HL-60 (cell line): Measurements from ENCODE around the gene EFHC2.

Source experiments
- DNase-seq, 2 experiments: peaks; one replicate each; pipeline ENCODE4 v3.0.0-alpha.2; 2010 to 2020; ENCODE audit warnings: low read depth in 1 of 2, low spot score in 1 of 2
- H3K27ac ChIP-seq: fragments of 250-450 bp; sonication (Bioruptor Pico); replicated peaks from 2 replicates; pipeline ENCODE4 v1.5.1; 2020; ENCODE audit warnings: mild to moderate bottlenecking, moderate library complexity
- H3K27me3 ChIP-seq: fragments of 250-450 bp; sonication (Bioruptor Pico); 2 replicates; pipeline ENCODE4 v1.5.1; 2021; ENCODE audit warnings: mild to moderate bottlenecking, moderate library complexity; ENCODE audit not compliant: insufficient read depth, poor library complexity, severe bottlenecking
- H3K4me3 ChIP-seq: replicated peaks from 2 replicates; pipeline ENCODE4 v1.5.1; 2011; ENCODE audit warnings: mild to moderate bottlenecking, control low read depth, low read length; ENCODE audit not compliant: insufficient read depth
- CTCF ChIP-seq: IDR thresholded peaks from one replicate; pipeline ENCODE4 v1.5.1; 2011; ENCODE audit warnings: low read length, control low read depth, inconsistent platforms; ENCODE audit not compliant: insufficient read depth
- GABPA ChIP-seq: IDR thresholded peaks from 2 replicates; pipeline ENCODE4 v1.6.1; 2012; ENCODE audit warnings: low read depth
- POLR2AphosphoS5 ChIP-seq: IDR thresholded peaks from 2 replicates; pipeline ENCODE4 v1.6.1; 2012; ENCODE audit warnings: low read depth
- SPI1 ChIP-seq: IDR thresholded peaks from 2 replicates; pipeline ENCODE4 v1.6.1; 2012; ENCODE audit warnings: low read depth, mild to moderate bottlenecking, borderline replicate concordance
- TF ChIP-seq, protein P1 (sequence below): IDR thresholded peaks from 2 replicates; pipeline ENCODE4 v1.6.1; 2012; ENCODE audit warnings: low read depth; ENCODE audit not compliant: insufficient replicate concordance

The EFHC2 gene

GRCh38 chrX:44105228-44105913, 238.1 kb downstream of the EFHC2 start:
- H3K27ac ChIP-seq = no peak overlapping the region
- no peak overlapping the region for H3K4me3 ChIP-seq
- H3K27me3 ChIP-seq = no peaks in the 10 kb centered on the region
- no peak for DNase-seq
- TF ChIP-seq POLR2AphosphoS5 (no peak), GABPA (no peak), CTCF (no peak), SPI1 (no peak)
- TF ChIP-seq, protein P1, sequence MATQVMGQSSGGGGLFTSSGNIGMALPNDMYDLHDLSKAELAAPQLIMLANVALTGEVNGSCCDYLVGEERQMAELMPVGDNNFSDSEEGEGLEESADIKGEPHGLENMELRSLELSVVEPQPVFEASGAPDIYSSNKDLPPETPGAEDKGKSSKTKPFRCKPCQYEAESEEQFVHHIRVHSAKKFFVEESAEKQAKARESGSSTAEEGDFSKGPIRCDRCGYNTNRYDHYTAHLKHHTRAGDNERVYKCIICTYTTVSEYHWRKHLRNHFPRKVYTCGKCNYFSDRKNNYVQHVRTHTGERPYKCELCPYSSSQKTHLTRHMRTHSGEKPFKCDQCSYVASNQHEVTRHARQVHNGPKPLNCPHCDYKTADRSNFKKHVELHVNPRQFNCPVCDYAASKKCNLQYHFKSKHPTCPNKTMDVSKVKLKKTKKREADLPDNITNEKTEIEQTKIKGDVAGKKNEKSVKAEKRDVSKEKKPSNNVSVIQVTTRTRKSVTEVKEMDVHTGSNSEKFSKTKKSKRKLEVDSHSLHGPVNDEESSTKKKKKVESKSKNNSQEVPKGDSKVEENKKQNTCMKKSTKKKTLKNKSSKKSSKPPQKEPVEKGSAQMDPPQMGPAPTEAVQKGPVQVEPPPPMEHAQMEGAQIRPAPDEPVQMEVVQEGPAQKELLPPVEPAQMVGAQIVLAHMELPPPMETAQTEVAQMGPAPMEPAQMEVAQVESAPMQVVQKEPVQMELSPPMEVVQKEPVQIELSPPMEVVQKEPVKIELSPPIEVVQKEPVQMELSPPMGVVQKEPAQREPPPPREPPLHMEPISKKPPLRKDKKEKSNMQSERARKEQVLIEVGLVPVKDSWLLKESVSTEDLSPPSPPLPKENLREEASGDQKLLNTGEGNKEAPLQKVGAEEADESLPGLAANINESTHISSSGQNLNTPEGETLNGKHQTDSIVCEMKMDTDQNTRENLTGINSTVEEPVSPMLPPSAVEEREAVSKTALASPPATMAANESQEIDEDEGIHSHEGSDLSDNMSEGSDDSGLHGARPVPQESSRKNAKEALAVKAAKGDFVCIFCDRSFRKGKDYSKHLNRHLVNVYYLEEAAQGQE = no peak

- no peak overlapping the region for H3K27ac ChIP-seq
- DNase-seq = no peak
- TF ChIP-seq POLR2AphosphoS5 (no peak), GABPA (no peak), CTCF (no peak), SPI1 (no peak)
- TF ChIP-seq, protein P1 = no peak
- no peak overlapping the region for H3K4me3 ChIP-seq
- H3K27me3 ChIP-seq = no peaks in the 10 kb centered on the region
Measured at GRCh38 chrX:44104699-44105098, 238.8 kb downstream of the EFHC2 start.

- Histone ChIP-seq H3K27me3 (no peaks in the 10 kb centered on the region), H3K27ac (no peak overlapping the region), H3K4me3 (no peak overlapping the region)
- TF ChIP-seq GABPA (no peak), SPI1 (no peak), POLR2AphosphoS5 (no peak), CTCF (no peak)
- TF ChIP-seq, protein P1 = no peak
- DNase-seq = peak in 1 of 2 experiments; percentile 6
Measured at GRCh38 chrX:44101281-44101680, 242.2 kb downstream of the EFHC2 start.
